ENCODE measurements around the gene RBM19. TPM values are rescaled to one million over a fixed set of nuclear protein-coding genes. Genes with fewer than 3 reads are reported as not detected.

RBM19 gene
- total and polyA plus RNA-seq, 4 donors = 7.9 to 18.7 (median 9.0) TPM

DNA sequence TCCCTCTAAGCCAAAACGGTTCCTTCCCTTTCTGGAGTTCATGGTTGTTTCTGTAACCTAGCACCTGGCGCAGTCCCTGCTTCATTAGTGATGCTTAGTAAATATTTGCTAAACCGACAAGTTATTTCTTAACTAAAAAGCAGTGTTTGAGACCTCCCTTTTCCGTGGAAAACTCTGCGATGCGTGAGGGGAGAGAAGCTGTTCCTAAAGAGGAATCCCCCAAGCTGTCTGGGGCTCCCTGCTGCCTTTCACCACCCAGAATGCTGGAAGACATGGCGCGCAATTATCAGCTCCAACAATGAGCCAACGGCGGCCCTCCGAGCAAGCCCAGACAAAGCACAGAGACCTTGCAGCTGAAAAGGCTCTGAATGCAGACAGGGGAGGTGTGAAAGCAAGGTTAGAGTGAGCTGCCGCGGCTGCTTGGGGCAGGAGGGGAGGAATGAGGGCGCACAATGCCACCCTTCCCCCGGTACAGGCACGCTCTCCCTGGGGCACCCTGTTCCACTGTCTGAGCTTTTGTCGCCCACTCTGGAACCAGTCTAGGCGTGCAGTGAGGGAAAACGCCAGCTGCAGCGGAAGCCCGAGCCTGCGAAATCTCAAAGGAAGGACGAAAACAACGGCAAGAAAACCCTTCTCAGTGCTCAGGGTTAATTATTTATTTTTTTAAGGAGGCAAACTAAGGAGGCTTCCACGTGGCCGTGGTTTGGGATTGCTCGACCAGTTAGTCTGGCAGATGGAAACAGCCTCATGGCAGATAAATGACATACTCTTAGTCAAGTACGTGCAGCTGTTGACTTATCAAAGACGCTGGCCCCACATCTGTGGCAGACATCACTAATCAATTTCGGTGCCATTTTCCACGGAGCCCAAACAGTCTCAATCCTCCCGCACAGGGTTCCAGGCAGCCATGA lies 66.3 kb downstream of the RBM19 start:
- DNase-seq (ENCODE audit: low spot score) = no peak
- H3K36me3 ChIP-seq (ENCODE audit: control insufficient read depth in 4 of 4, insufficient read depth in 3 of 4, low read depth in 1 of 4, low read length in 3 of 4) = peaks cover 0 to 11% (median 3%) of the 10 kb centered on the region in 4 donors

DNA sequence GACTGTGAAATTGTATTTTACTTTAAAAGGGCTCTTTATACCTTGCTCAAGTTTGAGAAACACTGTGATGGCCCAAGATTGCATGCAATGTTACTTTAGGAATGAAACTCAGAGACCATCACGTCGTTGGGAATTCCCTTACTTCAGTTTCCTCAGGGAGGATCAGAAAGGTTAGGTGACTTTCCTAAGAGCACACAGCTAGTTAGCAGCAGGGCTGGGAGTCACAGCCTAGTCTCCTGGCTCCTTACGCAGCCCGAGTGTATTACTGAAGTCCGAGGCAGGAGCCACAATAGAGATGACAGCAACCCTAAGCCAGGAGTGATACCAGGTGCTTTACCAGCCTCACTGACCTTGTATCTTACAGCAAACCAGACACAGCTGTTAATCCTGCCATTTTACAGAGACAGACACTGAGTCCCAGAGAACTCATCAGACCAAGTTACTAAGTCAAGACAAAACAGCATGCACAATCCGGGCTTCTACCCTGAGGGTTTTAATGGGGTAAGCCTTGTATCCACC lies 67.0 kb downstream of the RBM19 start:
- Histone ChIP-seq H3K27ac (ENCODE audit: low read depth in 1 of 2, low read length in 2 of 2) (no peak overlapping the region), H3K9ac (ENCODE audit: low read depth in 1 of 2, low read length in 2 of 2) (no peak overlapping the region), H3K4me3 (ENCODE audit: low read depth in 1 of 3, low read length in 3 of 3) (no peak overlapping the region), H3K9me3 (ENCODE audit: control insufficient read depth in 4 of 4, low read length in 3 of 4) (no peaks in the 10 kb centered on the region), H3K36me3 (ENCODE audit: control insufficient read depth in 4 of 4, insufficient read depth in 3 of 4, low read depth in 1 of 4, low read length in 3 of 4) (peaks cover 0 to 11% (median 3%) of the 10 kb centered on the region in 4 donors), H3K4me1 (ENCODE audit: control insufficient read depth in 4 of 4, insufficient read depth in 4 of 4, low read length in 3 of 4) (no peaks in the 10 kb centered on the region), H3K27me3 (ENCODE audit: control insufficient read depth in 4 of 4, insufficient read depth in 4 of 4, low read length in 3 of 4) (no peaks in the 10 kb centered on the region)
- WGBS = 91% methylated on average over 6 of the region's 6 CpGs
- DNase-seq (ENCODE audit: low spot score) = no peak
- TF ChIP-seq NR2F2 (IDR thresholded peaks at IDR 0.05) (no peak), FOXA1 (IDR thresholded peaks at IDR 0.05) (no peak), TAF1 (conservative IDR thresholded peaks at IDR 0.05) (no peak), HNF4G (IDR thresholded peaks at IDR 0.05) (no peak), FOXA2 (IDR thresholded peaks at IDR 0.05) (no peak), EGR1 (IDR thresholded peaks at IDR 0.05; ENCODE audit: low read depth in 2 of 2) (no peak), YY1 (IDR thresholded peaks at IDR 0.05) (no peak), RAD21 (IDR thresholded peaks at IDR 0.05) (no peak), JUND (IDR thresholded peaks at IDR 0.05) (no peak), HNF4A (conservative IDR thresholded peaks at IDR 0.05) (no peak), GABPA (IDR thresholded peaks at IDR 0.05 in 1 of 2, conservative IDR thresholded peaks at IDR 0.05 in 1 of 2) (no peak)
- TF ChIP-seq, protein P1, sequence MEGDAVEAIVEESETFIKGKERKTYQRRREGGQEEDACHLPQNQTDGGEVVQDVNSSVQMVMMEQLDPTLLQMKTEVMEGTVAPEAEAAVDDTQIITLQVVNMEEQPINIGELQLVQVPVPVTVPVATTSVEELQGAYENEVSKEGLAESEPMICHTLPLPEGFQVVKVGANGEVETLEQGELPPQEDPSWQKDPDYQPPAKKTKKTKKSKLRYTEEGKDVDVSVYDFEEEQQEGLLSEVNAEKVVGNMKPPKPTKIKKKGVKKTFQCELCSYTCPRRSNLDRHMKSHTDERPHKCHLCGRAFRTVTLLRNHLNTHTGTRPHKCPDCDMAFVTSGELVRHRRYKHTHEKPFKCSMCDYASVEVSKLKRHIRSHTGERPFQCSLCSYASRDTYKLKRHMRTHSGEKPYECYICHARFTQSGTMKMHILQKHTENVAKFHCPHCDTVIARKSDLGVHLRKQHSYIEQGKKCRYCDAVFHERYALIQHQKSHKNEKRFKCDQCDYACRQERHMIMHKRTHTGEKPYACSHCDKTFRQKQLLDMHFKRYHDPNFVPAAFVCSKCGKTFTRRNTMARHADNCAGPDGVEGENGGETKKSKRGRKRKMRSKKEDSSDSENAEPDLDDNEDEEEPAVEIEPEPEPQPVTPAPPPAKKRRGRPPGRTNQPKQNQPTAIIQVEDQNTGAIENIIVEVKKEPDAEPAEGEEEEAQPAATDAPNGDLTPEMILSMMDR (IDR thresholded peaks at IDR 0.05; ENCODE audit: low read depth, low read length, missing input control) = no peak
- TF ChIP-seq, protein P2, sequence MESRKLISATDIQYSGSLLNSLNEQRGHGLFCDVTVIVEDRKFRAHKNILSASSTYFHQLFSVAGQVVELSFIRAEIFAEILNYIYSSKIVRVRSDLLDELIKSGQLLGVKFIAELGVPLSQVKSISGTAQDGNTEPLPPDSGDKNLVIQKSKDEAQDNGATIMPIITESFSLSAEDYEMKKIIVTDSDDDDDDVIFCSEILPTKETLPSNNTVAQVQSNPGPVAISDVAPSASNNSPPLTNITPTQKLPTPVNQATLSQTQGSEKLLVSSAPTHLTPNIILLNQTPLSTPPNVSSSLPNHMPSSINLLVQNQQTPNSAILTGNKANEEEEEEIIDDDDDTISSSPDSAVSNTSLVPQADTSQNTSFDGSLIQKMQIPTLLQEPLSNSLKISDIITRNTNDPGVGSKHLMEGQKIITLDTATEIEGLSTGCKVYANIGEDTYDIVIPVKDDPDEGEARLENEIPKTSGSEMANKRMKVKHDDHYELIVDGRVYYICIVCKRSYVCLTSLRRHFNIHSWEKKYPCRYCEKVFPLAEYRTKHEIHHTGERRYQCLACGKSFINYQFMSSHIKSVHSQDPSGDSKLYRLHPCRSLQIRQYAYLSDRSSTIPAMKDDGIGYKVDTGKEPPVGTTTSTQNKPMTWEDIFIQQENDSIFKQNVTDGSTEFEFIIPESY (IDR thresholded peaks at IDR 0.05) = no peak
- TF ChIP-seq, protein P3, sequence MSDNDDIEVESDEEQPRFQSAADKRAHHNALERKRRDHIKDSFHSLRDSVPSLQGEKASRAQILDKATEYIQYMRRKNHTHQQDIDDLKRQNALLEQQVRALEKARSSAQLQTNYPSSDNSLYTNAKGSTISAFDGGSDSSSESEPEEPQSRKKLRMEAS (IDR thresholded peaks at IDR 0.05) = no peak
- TF ChIP-seq, protein P4, sequence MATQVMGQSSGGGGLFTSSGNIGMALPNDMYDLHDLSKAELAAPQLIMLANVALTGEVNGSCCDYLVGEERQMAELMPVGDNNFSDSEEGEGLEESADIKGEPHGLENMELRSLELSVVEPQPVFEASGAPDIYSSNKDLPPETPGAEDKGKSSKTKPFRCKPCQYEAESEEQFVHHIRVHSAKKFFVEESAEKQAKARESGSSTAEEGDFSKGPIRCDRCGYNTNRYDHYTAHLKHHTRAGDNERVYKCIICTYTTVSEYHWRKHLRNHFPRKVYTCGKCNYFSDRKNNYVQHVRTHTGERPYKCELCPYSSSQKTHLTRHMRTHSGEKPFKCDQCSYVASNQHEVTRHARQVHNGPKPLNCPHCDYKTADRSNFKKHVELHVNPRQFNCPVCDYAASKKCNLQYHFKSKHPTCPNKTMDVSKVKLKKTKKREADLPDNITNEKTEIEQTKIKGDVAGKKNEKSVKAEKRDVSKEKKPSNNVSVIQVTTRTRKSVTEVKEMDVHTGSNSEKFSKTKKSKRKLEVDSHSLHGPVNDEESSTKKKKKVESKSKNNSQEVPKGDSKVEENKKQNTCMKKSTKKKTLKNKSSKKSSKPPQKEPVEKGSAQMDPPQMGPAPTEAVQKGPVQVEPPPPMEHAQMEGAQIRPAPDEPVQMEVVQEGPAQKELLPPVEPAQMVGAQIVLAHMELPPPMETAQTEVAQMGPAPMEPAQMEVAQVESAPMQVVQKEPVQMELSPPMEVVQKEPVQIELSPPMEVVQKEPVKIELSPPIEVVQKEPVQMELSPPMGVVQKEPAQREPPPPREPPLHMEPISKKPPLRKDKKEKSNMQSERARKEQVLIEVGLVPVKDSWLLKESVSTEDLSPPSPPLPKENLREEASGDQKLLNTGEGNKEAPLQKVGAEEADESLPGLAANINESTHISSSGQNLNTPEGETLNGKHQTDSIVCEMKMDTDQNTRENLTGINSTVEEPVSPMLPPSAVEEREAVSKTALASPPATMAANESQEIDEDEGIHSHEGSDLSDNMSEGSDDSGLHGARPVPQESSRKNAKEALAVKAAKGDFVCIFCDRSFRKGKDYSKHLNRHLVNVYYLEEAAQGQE (IDR thresholded peaks at IDR 0.05) = no peak
- TF ChIP-seq, protein P5, sequence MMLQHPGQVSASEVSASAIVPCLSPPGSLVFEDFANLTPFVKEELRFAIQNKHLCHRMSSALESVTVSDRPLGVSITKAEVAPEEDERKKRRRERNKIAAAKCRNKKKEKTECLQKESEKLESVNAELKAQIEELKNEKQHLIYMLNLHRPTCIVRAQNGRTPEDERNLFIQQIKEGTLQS (IDR thresholded peaks at IDR 0.05) = no peak

More for the DNA sequence above, 66.3 kb downstream of the RBM19 start:
- no peak overlapping the region for H3K9ac ChIP-seq (ENCODE audit: low read depth in 1 of 2, low read length in 2 of 2)
- no peaks in the 10 kb centered on the region for H3K9me3 ChIP-seq (ENCODE audit: control insufficient read depth in 4 of 4, low read length in 3 of 4)
- H3K27me3 ChIP-seq (ENCODE audit: control insufficient read depth in 4 of 4, insufficient read depth in 4 of 4, low read length in 3 of 4) = no peaks in the 10 kb centered on the region
- WGBS = 90% methylated on average over 32 of the region's 32 CpGs
- TF ChIP-seq TAF1 (conservative IDR thresholded peaks at IDR 0.05) = no peak
- TF ChIP-seq, protein P5 (IDR thresholded peaks at IDR 0.05) = no peak
- no peak overlapping the region for H3K27ac ChIP-seq (ENCODE audit: low read depth in 1 of 2, low read length in 2 of 2)
- H3K4me3 ChIP-seq (ENCODE audit: low read depth in 1 of 3, low read length in 3 of 3) = no peak overlapping the region
- no peaks in the 10 kb centered on the region for H3K4me1 ChIP-seq (ENCODE audit: control insufficient read depth in 4 of 4, insufficient read depth in 4 of 4, low read length in 3 of 4)
